MM.1S (cell line): Measurements from ENCODE around the gene CHRNG.

Experiments
- DNase-seq: peaks from one replicate; pipeline ENCODE4 v3.0.0-alpha.2; 2015
- H2AFZ ChIP-seq: fragments of 300-600 bp; sonication (generic); 2 replicates; pipeline ENCODE4 v1.6.0; 2016; ENCODE audit warnings: antibody characterized with exemption, low read length
- H3F3A ChIP-seq: fragments of 300-600 bp; sonication (generic); 2 replicates; pipeline ENCODE4 v1.6.1; 2016; ENCODE audit warnings: mild to moderate bottlenecking, antibody characterized with exemption, low read length, moderate library complexity, mixed read lengths; ENCODE audit not compliant: insufficient read depth
- H3K27ac ChIP-seq: fragments of 300-600 bp; sonication (generic); 2 replicates; pipeline ENCODE4 v1.5.1; 2016; ENCODE audit warnings: mild to moderate bottlenecking, low read length
- H3K27me3 ChIP-seq: fragments of 300-600 bp; sonication (generic); replicated peaks from 2 replicates; pipeline ENCODE4 v1.6.0; 2016; ENCODE audit warnings: low read length; ENCODE audit not compliant: insufficient read depth
- H3K36me3 ChIP-seq: fragments of 300-600 bp; sonication (generic); replicated peaks from 2 replicates; pipeline ENCODE4 v1.6.1; 2016; ENCODE audit warnings: mild to moderate bottlenecking, low read length, mixed read lengths; ENCODE audit not compliant: insufficient read depth
- H3K4me1 ChIP-seq: fragments of 300-600 bp; sonication (generic); 2 replicates; pipeline ENCODE4 v1.6.1; 2016; ENCODE audit warnings: low read length, mixed read lengths
- H3K4me2 ChIP-seq: fragments of 300-600 bp; sonication (generic); 2 replicates; pipeline ENCODE4 v1.6.0; 2016; ENCODE audit warnings: low read depth, low read length
- H3K4me3 ChIP-seq: fragments of 300-600 bp; sonication (generic); 2 replicates; pipeline ENCODE4 v1.5.1; 2016; ENCODE audit warnings: low read length, mixed read lengths
- H3K79me2 ChIP-seq: fragments of 300-600 bp; sonication (generic); 2 replicates; pipeline ENCODE4 v1.6.1; 2016; ENCODE audit warnings: mixed run types, low read length, mixed read lengths
- H3K9ac ChIP-seq: fragments of 300-600 bp; sonication (generic); 2 replicates; pipeline ENCODE4 v1.6.1; 2016; ENCODE audit warnings: low read length, mixed read lengths
- H3K9me2 ChIP-seq: fragments of 300-600 bp; sonication (generic); replicated peaks from 2 replicates; pipeline ENCODE4 v1.6.1; 2016; ENCODE audit warnings: mild to moderate bottlenecking, low read length, mixed read lengths; ENCODE audit not compliant: insufficient read depth
- H3K9me3 ChIP-seq: fragments of 300-600 bp; sonication (generic); replicated peaks from 2 replicates; pipeline ENCODE4 v1.6.1; 2016; ENCODE audit warnings: mild to moderate bottlenecking, low read length, mixed read lengths; ENCODE audit not compliant: insufficient read depth
- H4K20me1 ChIP-seq: fragments of 300-600 bp; sonication (generic); 2 replicates; pipeline ENCODE4 v1.6.1; 2016; ENCODE audit warnings: mild to moderate bottlenecking, low read length, moderate library complexity, mixed read lengths; ENCODE audit not compliant: insufficient read depth
- CTCF ChIP-seq: fragments of 300-600 bp; sonication (generic); IDR thresholded peaks from 2 replicates; pipeline ENCODE4 v1.5.1; 2016; ENCODE audit warnings: antibody characterized with exemption, low read length, mixed read lengths
- EZH2 ChIP-seq: fragments of 300-600 bp; sonication (generic); optimal IDR thresholded peaks from 2 replicates; pipeline ENCODE3; 2017; ENCODE audit warnings: low read depth, mild to moderate bottlenecking, antibody characterized with exemption, low read length, mixed read lengths
- EZH2phosphoT487 ChIP-seq: fragments of 300-600 bp; sonication (generic); IDR thresholded peaks from 2 replicates; pipeline ENCODE4 v1.6.1; 2018; ENCODE audit warnings: antibody characterized with exemption, low read length

The CHRNG gene

DNA sequence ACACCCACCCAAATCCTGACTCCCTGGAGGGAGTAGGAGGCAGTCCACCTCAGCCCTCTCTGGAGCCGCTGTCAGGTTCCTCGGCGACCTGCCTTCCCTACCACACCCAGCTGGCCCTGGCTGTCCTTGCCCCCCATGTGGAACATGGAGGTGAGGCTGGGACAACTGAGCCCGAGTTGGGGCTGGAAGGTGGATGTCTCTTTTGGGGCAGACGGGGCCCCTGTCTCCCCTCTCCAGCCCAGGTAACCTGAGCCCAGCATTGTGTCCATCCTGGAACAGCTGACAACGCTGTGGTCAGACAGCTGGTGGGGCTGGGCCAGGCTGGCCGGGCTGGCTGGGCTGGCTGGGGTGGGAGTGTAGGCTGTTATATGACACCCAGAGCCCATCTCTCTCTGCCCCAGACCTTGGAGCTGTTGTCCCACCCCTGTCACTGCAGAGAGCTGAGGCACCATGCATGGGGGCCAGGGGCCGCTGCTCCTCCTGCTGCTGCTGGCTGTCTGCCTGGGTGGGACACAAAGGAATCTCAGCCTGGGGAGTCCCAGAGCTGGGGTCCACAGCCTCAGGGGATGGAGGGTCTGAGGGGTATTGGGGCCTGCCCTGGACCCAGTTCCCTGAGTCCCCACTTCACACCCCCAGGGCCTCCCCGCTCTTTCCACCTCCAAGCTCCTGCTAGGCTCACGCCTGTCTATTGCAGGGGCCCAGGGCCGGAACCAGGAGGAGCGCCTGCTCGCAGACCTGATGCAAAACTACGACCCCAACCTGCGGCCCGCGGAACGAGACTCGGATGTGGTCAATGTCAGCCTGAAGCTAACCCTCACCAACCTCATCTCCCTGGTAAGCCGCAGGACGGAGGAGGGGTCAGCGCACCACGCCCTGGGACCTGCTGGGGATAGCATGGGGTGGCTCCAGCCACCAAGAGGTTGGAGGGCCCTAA, at the start of gene CHRNG:
CHRNG (plus strand) TSS at position 395 of the 934 bp plus-strand sequence; CDS start at position 451, 56 bp downstream.
- no peak within 1 kb of the TSS for H3K4me2 ChIP-seq
- no peaks in the 10 kb centered on the region for H4K20me1 ChIP-seq
- H3K4me3 ChIP-seq: no peak within 1 kb of the TSS
- H3K36me3 ChIP-seq: no peaks in the 10 kb centered on the region
- no peak within 1 kb of the TSS for H3K9ac ChIP-seq
- no peak within 1 kb of the TSS for H2AFZ ChIP-seq
- H3K4me1 ChIP-seq: no peaks in the 10 kb centered on the region
- peaks cover 5% of the 10 kb centered on the region; the same call in 1 of the 2 replicates for H3K27me3 ChIP-seq
- no peak for DNase-seq
- H3K9me2 ChIP-seq: no peaks in the 10 kb centered on the region
- no peaks in the 10 kb centered on the region for H3K79me2 ChIP-seq
- no peaks in the 10 kb centered on the region for H3F3A ChIP-seq
- H3K9me3 ChIP-seq: no peaks in the 10 kb centered on the region
- H3K27ac ChIP-seq: no peak within 1 kb of the TSS
- no peak for TF ChIP-seq EZH2phosphoT487
- no peak for TF ChIP-seq CTCF
- no peak for TF ChIP-seq EZH2

- Histone ChIP-seq H3K9me3 (no peaks in the 10 kb centered on the region), H3K27me3 (peaks cover 9% of the 10 kb centered on the region), H3K9me2 (no peaks in the 10 kb centered on the region), H3K36me3 (no peaks in the 10 kb centered on the region), H3K9ac (no peak overlapping the region), H3F3A (no peaks in the 10 kb centered on the region), H2AFZ (no peak overlapping the region), H3K4me3 (no peak overlapping the region), H3K4me2 (no peak overlapping the region), H4K20me1 (no peaks in the 10 kb centered on the region), H3K79me2 (no peaks in the 10 kb centered on the region), H3K4me1 (no peaks in the 10 kb centered on the region), H3K27ac (no peak overlapping the region)
- no peak for TF ChIP-seq EZH2phosphoT487
- no peak for TF ChIP-seq CTCF
- TF ChIP-seq EZH2: no peak
- no peak for DNase-seq
These were observed 49.0 kb upstream of the CHRNG start for GRCh38 chr2:232490221-232491138.

DNA sequence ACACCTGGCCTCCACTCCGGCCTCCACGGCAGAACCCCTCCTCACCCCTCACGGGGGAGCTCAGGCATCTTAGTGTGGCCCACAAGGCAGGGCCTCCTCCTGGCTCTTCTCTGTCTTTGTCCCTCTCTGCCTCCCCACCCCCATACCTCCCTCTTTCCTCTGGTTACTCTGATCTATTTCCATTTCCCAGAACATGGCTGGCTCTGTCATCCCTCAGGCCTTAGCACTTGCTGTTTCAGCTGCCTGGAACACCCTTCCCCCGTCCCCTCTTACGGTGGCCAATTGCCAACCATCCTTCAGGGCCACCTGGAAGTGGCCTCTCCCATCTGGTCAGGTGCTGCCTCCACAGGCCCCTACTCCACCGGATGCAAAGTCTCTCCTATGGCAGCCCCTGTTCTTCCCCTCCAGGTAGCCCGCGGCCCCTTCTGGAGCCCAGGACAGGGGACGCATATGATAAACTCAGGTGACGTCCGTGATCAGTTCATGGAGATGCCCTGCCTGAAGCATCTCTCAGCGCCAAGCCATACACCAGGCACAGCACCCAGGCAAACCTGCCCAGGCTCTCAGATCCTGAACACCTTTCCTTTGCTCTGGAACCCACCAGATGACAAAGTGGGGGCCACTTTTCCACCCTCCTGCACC, 48.2 kb upstream of the CHRNG start:
- H3K9ac ChIP-seq: no peak overlapping the region
- no peak overlapping the region for H3K27ac ChIP-seq
- H3K4me2 ChIP-seq: no peak overlapping the region
- H3K79me2 ChIP-seq: no peaks in the 10 kb centered on the region
- no peaks in the 10 kb centered on the region for H3K4me1 ChIP-seq
- no peaks in the 10 kb centered on the region for H3K9me3 ChIP-seq
- no peak overlapping the region for H2AFZ ChIP-seq
- TF ChIP-seq EZH2: no peak
- TF ChIP-seq CTCF: no peak
- no peak for TF ChIP-seq EZH2phosphoT487
- H3F3A ChIP-seq: no peaks in the 10 kb centered on the region
- no peaks in the 10 kb centered on the region for H3K9me2 ChIP-seq
- no peaks in the 10 kb centered on the region for H4K20me1 ChIP-seq
- no peak overlapping the region for H3K4me3 ChIP-seq
- no peaks in the 10 kb centered on the region for H3K36me3 ChIP-seq
- H3K27me3 ChIP-seq: peaks cover 9% of the 10 kb centered on the region
- DNase-seq: no peak
